Adipocyte (in vitro differentiated cells): ENCODE results near the gene TMEM207.

ENCODE experiments used
- DNase-seq: peaks from one replicate; pipeline ENCODE4 v3.0.0-alpha.2; 2015; ENCODE audit warnings: low read depth
- H3K27me3 ChIP-seq: replicated peaks from 2 replicates; pipeline ENCODE4 v1.7.0; 2013; ENCODE audit warnings: mild to moderate bottlenecking, low read length, moderate library complexity; ENCODE audit not compliant: control insufficient read depth, insufficient read depth
- H3K36me3 ChIP-seq: 2 replicates; pipeline ENCODE4 v1.7.0; 2013; ENCODE audit warnings: low read length, mild to moderate bottlenecking, moderate library complexity; ENCODE audit not compliant: control insufficient read depth, insufficient read depth, severe bottlenecking
- H3K4me1 ChIP-seq: 2 replicates; pipeline ENCODE4 v1.7.0; 2013; ENCODE audit warnings: mild to moderate bottlenecking, low read length, moderate library complexity; ENCODE audit not compliant: control insufficient read depth, insufficient read depth
- H3K4me3 ChIP-seq: 2 replicates; pipeline ENCODE4 v1.7.0; 2013; ENCODE audit warnings: mild to moderate bottlenecking, low read length, moderate library complexity
- H3K9ac ChIP-seq: 2 replicates; pipeline ENCODE4 v1.7.0; 2013; ENCODE audit warnings: mild to moderate bottlenecking, low read length, moderate library complexity
- H3K9me3 ChIP-seq: 2 replicates; pipeline ENCODE4 v1.7.0; 2013; ENCODE audit warnings: mild to moderate bottlenecking, low read length, moderate library complexity; ENCODE audit not compliant: control insufficient read depth

TMEM207 gene

GRCh38 chr3:190444576-190445145 lies 5.0 kb downstream of the TMEM207 start:
- Histone ChIP-seq H3K27me3 (no peaks in the 10 kb centered on the region), H3K4me3 (no peak overlapping the region), H3K4me1 (peaks cover 12% of the 10 kb centered on the region), H3K9ac (no peak overlapping the region), H3K9me3 (no peaks in the 10 kb centered on the region), H3K36me3 (no peaks in the 10 kb centered on the region)
- peak; percentile 60 for DNase-seq

GRCh38 chr3:190444006-190444405 lies 5.7 kb downstream of the TMEM207 start:
- Histone ChIP-seq H3K36me3 (no peaks in the 10 kb centered on the region), H3K4me1 (peaks cover 12% of the 10 kb centered on the region), H3K9ac (no peak overlapping the region), H3K9me3 (no peaks in the 10 kb centered on the region), H3K4me3 (no peak overlapping the region), H3K27me3 (no peaks in the 10 kb centered on the region)
- peak; percentile 27 for DNase-seq

GRCh38 chr3:190443257-190443656 lies 6.4 kb downstream of the TMEM207 start:
- DNase-seq = peak; percentile 59
- Histone ChIP-seq H3K36me3 (no peaks in the 10 kb centered on the region), H3K9ac (no peak overlapping the region), H3K4me3 (no peak overlapping the region), H3K4me1 (peaks cover 12% of the 10 kb centered on the region), H3K27me3 (no peaks in the 10 kb centered on the region), H3K9me3 (no peaks in the 10 kb centered on the region)

GRCh38 chr3:190442240-190442639 lies 7.5 kb downstream of the TMEM207 start:
- H3K4me1 ChIP-seq = peaks cover 12% of the 10 kb centered on the region
- H3K27me3 ChIP-seq = no peaks in the 10 kb centered on the region
- H3K4me3 ChIP-seq = no peak overlapping the region
- H3K9me3 ChIP-seq = no peaks in the 10 kb centered on the region
- H3K9ac ChIP-seq = no peak overlapping the region
- DNase-seq = no peak
- no peaks in the 10 kb centered on the region for H3K36me3 ChIP-seq

- H3K9ac ChIP-seq = no peak overlapping the region
- no peak for DNase-seq
- H3K36me3 ChIP-seq = no peaks in the 10 kb centered on the region
- H3K4me1 ChIP-seq = no peaks in the 10 kb centered on the region
- H3K4me3 ChIP-seq = no peak overlapping the region
- no peaks in the 10 kb centered on the region for H3K9me3 ChIP-seq
- H3K27me3 ChIP-seq = no peaks in the 10 kb centered on the region
These were observed 13.4 kb downstream of the TMEM207 start for GRCh38 chr3:190436331-190436730.

GRCh38 chr3:190435618-190436017 lies 14.1 kb downstream of the TMEM207 start:
- no peaks in the 10 kb centered on the region for H3K27me3 ChIP-seq
- no peak for DNase-seq
- H3K9ac ChIP-seq = no peak overlapping the region
- H3K9me3 ChIP-seq = no peaks in the 10 kb centered on the region
- no peak overlapping the region for H3K4me3 ChIP-seq
- H3K36me3 ChIP-seq = no peaks in the 10 kb centered on the region
- H3K4me1 ChIP-seq = no peaks in the 10 kb centered on the region

GRCh38 chr3:190433626-190434025 lies 16.1 kb downstream of the TMEM207 start:
- H3K4me1 ChIP-seq = no peaks in the 10 kb centered on the region
- no peaks in the 10 kb centered on the region for H3K27me3 ChIP-seq
- no peaks in the 10 kb centered on the region for H3K36me3 ChIP-seq
- no peak for DNase-seq
- H3K4me3 ChIP-seq = no peak overlapping the region
- no peak overlapping the region for H3K9ac ChIP-seq
- H3K9me3 ChIP-seq = no peaks in the 10 kb centered on the region

GRCh38 chr3:190432216-190432615 lies 17.5 kb downstream of the TMEM207 start:
- H3K27me3 ChIP-seq = no peaks in the 10 kb centered on the region
- H3K9me3 ChIP-seq = no peaks in the 10 kb centered on the region
- no peaks in the 10 kb centered on the region for H3K4me1 ChIP-seq
- DNase-seq = no peak
- H3K36me3 ChIP-seq = no peaks in the 10 kb centered on the region
- H3K9ac ChIP-seq = no peak overlapping the region
- no peak overlapping the region for H3K4me3 ChIP-seq

- Histone ChIP-seq H3K9me3 (no peaks in the 10 kb centered on the region), H3K4me1 (no peaks in the 10 kb centered on the region), H3K4me3 (no peak overlapping the region), H3K36me3 (no peaks in the 10 kb centered on the region), H3K9ac (no peak overlapping the region), H3K27me3 (no peaks in the 10 kb centered on the region)
- no peak for DNase-seq
These were observed 18.8 kb downstream of the TMEM207 start for GRCh38 chr3:190430906-190431305.

GRCh38 chr3:190429681-190430080 lies 20.0 kb downstream of the TMEM207 start:
- DNase-seq = no peak
- no peaks in the 10 kb centered on the region for H3K27me3 ChIP-seq
- no peaks in the 10 kb centered on the region for H3K9me3 ChIP-seq
- no peak overlapping the region for H3K4me3 ChIP-seq
- no peak overlapping the region for H3K9ac ChIP-seq
- no peaks in the 10 kb centered on the region for H3K4me1 ChIP-seq
- no peaks in the 10 kb centered on the region for H3K36me3 ChIP-seq

- H3K4me1 ChIP-seq = no peaks in the 10 kb centered on the region
- H3K9ac ChIP-seq = no peak overlapping the region
- H3K4me3 ChIP-seq = no peak overlapping the region
- no peaks in the 10 kb centered on the region for H3K27me3 ChIP-seq
- no peaks in the 10 kb centered on the region for H3K36me3 ChIP-seq
- no peak for DNase-seq
- H3K9me3 ChIP-seq = no peaks in the 10 kb centered on the region
These were observed 22.7 kb downstream of the TMEM207 start for GRCh38 chr3:190426806-190427507.

- Histone ChIP-seq H3K36me3 (no peaks in the 10 kb centered on the region), H3K27me3 (no peaks in the 10 kb centered on the region), H3K4me3 (no peak overlapping the region), H3K9ac (no peak overlapping the region), H3K4me1 (no peaks in the 10 kb centered on the region), H3K9me3 (no peaks in the 10 kb centered on the region)
- DNase-seq = no peak
These were observed 23.9 kb downstream of the TMEM207 start for GRCh38 chr3:190425833-190426232.
